Measurements from ENCODE around the gene HPS5. TPM values are rescaled to one million over a fixed set of nuclear protein-coding genes. Genes with fewer than 3 reads are reported as not detected.

HPS5 gene
- total and polyA plus RNA-seq, 2 of the 13 experiments (the other 11 are each of a cell fraction or from before 2014, with no cell fraction given), result 6.6 to 25.5 TPM

- TF ChIP-seq EHMT2 (IDR thresholded peaks at IDR 0.05; ENCODE audit: borderline replicate concordance, low read depth, low read length) (no peak), PITX1 (CRISPR knock-in tag; IDR thresholded peaks at IDR 0.05) (no peak), ZMYM4 (CRISPR knock-in tag; IDR thresholded peaks at IDR 0.05) (0 out of 2 replicates have a peak, but pooled peaks have one; percentile 39), KAT8 (CRISPR knock-in tag; IDR thresholded peaks at IDR 0.05) (0 out of 2 replicates have a peak, but pooled peaks have one; percentile 25), GZF1 (CRISPR knock-in tag; IDR thresholded peaks at IDR 0.05) (no peak), RFXANK (CRISPR knock-in tag; IDR thresholded peaks at IDR 0.05) (no peak), MXD4 (CRISPR knock-in tag; IDR thresholded peaks at IDR 0.05) (no peak), LRRFIP1 (CRISPR knock-in tag; conservative IDR thresholded peaks at IDR 0.05) (no peak), SMAD1 (CRISPR knock-in tag; IDR thresholded peaks at IDR 0.05; ENCODE audit: borderline replicate concordance, low read depth) (no peak), ZNF430 (CRISPR knock-in tag; IDR thresholded peaks at IDR 0.05) (0 out of 2 replicates have a peak, but pooled peaks have one; percentile 47), ZNF253 (CRISPR knock-in tag; IDR thresholded peaks at IDR 0.05; ENCODE audit: borderline replicate concordance) (no peak), SRSF4 (IDR thresholded peaks at IDR 0.05; ENCODE audit: low read depth, low read length, poor library complexity, severe bottlenecking) (no peak), THAP8 (CRISPR knock-in tag; IDR thresholded peaks at IDR 0.05; ENCODE audit: borderline replicate concordance) (no peak), ZNF512 (CRISPR knock-in tag; IDR thresholded peaks at IDR 0.05) (no peak), HOXA9 (CRISPR knock-in tag; IDR thresholded peaks at IDR 0.05; ENCODE audit: borderline replicate concordance) (no peak), FOXA1 (IDR thresholded peaks at IDR 0.05) (no peak), FOXA1 (CRISPR knock-in tag; IDR thresholded peaks at IDR 0.05) (peak; percentile 51; the same call in 1 of the 2 replicates), FOXK1 (CRISPR knock-in tag; IDR thresholded peaks at IDR 0.05; ENCODE audit: borderline replicate concordance, low read depth) (peak; percentile 16; the same call in 1 of the 2 replicates), KDM4B (CRISPR knock-in tag; IDR thresholded peaks at IDR 0.05) (no peak), ZNF775 (CRISPR knock-in tag; IDR thresholded peaks at IDR 0.05; ENCODE audit: borderline replicate concordance) (0 out of 2 replicates have a peak, but pooled peaks have one; percentile 84), BRCA1 (CRISPR knock-in tag; IDR thresholded peaks at IDR 0.05) (no peak), TFE3 (CRISPR knock-in tag; IDR thresholded peaks at IDR 0.05) (0 out of 2 replicates have a peak, but pooled peaks have one; percentile 17), ZNF205 (CRISPR knock-in tag; IDR thresholded peaks at IDR 0.05) (peak; percentile 22; the same call in 1 of the 2 replicates), NR2F1 (CRISPR knock-in tag; IDR thresholded peaks at IDR 0.05) (no peak), TEAD3 (CRISPR knock-in tag; optimal IDR thresholded peaks at IDR 0.05; ENCODE audit: borderline replicate concordance) (peak; percentile 30), ZFYVE20 (CRISPR knock-in tag; IDR thresholded peaks at IDR 0.05; ENCODE audit: borderline replicate concordance, low read depth) (no peak)
Measured at GRCh38 chr11:18239655-18240054, 82.3 kb downstream of the HPS5 start (continued).
